ENCODE measurements around the gene SCGB1A1. TPM values are rescaled to one million over a fixed set of nuclear protein-coding genes. Genes with fewer than 3 reads are reported as not detected.

Gene SCGB1A1
- total RNA-seq, 4 donors from 2014 or later = not detected

- no peak overlapping the region for H3K4me3 ChIP-seq
- H3K9me3 ChIP-seq = no peaks in the 10 kb centered on the region
- no peaks in the 10 kb centered on the region for H3K36me3 ChIP-seq
- no peaks in the 10 kb centered on the region for H3K27me3 ChIP-seq
- peaks cover 27% of the 10 kb centered on the region for H3K4me1 ChIP-seq
- TF ChIP-seq CTCF (IDR thresholded peaks at IDR 0.05) = no peak
- TF ChIP-seq POLR2AphosphoS5 (IDR thresholded peaks at IDR 0.05) = no peak
- TF ChIP-seq POLR2A (IDR thresholded peaks at IDR 0.05) = no peak
- no peak for TF ChIP-seq EP300 (IDR thresholded peaks at IDR 0.05)
- DNase-seq (ENCODE audit: low spot score in 2 of 2) = no peak
- WGBS = 90% methylated on average over 12 of the region's 12 CpGs
- H3K27ac ChIP-seq = no peak overlapping the region
Observed at GRCh38 chr11:62416596-62416995, 2.2 kb upstream of the SCGB1A1 start.

GRCh38 chr11:62418136-62418535, 697 bp upstream of the SCGB1A1 start:
- Histone ChIP-seq H3K4me1 (peaks cover 23% of the 10 kb centered on the region), H3K4me3 (no peak overlapping the region), H3K36me3 (no peaks in the 10 kb centered on the region), H3K9me3 (no peaks in the 10 kb centered on the region), H3K27ac (no peak overlapping the region), H3K27me3 (no peaks in the 10 kb centered on the region)
- DNase-seq (ENCODE audit: low spot score in 2 of 2) = no peak
- WGBS = 91% methylated on average over 4 of the region's 5 CpGs
- TF ChIP-seq EP300 (IDR thresholded peaks at IDR 0.05) = no peak

DNA sequence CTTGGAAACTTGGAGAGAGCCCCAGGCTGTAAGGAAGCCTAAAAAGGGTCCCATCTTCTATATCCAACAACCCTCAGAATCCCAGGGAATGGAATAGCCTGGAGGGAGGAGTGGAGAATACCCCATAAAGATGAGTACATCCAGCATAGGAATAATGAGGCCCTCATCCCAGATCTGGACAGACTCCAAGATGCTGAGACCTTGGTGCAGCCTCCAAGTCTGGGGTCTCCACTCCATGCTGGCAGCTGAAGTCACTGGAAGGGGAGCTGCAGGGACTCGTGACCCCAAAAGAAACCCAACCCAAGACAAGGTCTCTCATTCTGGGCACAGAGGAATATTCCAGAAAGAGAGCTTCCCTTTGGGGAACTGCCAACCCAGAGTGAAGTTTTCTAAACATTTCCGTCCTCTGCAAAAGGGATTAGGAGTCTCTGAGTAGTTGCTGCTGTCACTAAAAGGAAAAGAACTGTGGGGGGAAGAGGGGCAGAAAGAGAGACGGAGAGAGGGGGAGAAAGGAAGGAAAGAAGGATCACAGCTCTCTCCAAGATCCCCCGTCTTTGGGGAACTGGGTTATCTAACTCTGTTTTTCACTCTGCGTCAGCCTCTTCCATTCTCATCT, 589 bp downstream of the SCGB1A1 start:
- Histone ChIP-seq H3K4me3 (no peak overlapping the region), H3K27ac (no peak overlapping the region), H3K4me1 (peaks cover 14% of the 10 kb centered on the region), H3K27me3 (no peaks in the 10 kb centered on the region), H3K36me3 (no peaks in the 10 kb centered on the region), H3K9me3 (no peaks in the 10 kb centered on the region)
- no peak for TF ChIP-seq POLR2AphosphoS5 (IDR thresholded peaks at IDR 0.05)
- TF ChIP-seq CTCF (IDR thresholded peaks at IDR 0.05) = no peak
- TF ChIP-seq POLR2A (IDR thresholded peaks at IDR 0.05) = no peak
- TF ChIP-seq EP300 (IDR thresholded peaks at IDR 0.05) = no peak
- DNase-seq (ENCODE audit: low spot score in 2 of 2) = no peak
- WGBS = 36% methylated on average over 5 of the region's 5 CpGs

- TF ChIP-seq POLR2AphosphoS5 (IDR thresholded peaks at IDR 0.05) = no peak
- H3K4me1 ChIP-seq = peaks cover 19% of the 10 kb centered on the region
- H3K36me3 ChIP-seq = no peaks in the 10 kb centered on the region
- H3K9me3 ChIP-seq = no peaks in the 10 kb centered on the region
- 56% methylated on average over 1 of the region's 1 CpG for WGBS
- H3K27me3 ChIP-seq = no peaks in the 10 kb centered on the region
- no peak overlapping the region for H3K4me3 ChIP-seq
- H3K27ac ChIP-seq = no peak overlapping the region
- no peak for DNase-seq (ENCODE audit: low spot score in 2 of 2)
Observed at GRCh38 chr11:62419943-62420342, 1.1 kb downstream of the SCGB1A1 start.

GRCh38 chr11:62420882-62421281, 2.0 kb downstream of the SCGB1A1 start:
- no peak overlapping the region for H3K4me3 ChIP-seq
- TF ChIP-seq CTCF (IDR thresholded peaks at IDR 0.05) (no peak), EP300 (IDR thresholded peaks at IDR 0.05) (no peak), POLR2AphosphoS5 (IDR thresholded peaks at IDR 0.05) (no peak), POLR2A (IDR thresholded peaks at IDR 0.05) (no peak)
- H3K36me3 ChIP-seq = no peaks in the 10 kb centered on the region
- WGBS = 99% methylated on average over 3 of the region's 3 CpGs
- H3K9me3 ChIP-seq = no peaks in the 10 kb centered on the region
- H3K4me1 ChIP-seq = peaks cover 26% of the 10 kb centered on the region
- H3K27ac ChIP-seq = no peak overlapping the region
- DNase-seq (ENCODE audit: low spot score in 2 of 2) = no peak
- no peaks in the 10 kb centered on the region for H3K27me3 ChIP-seq

- no peaks in the 10 kb centered on the region for H3K36me3 ChIP-seq
- no peak overlapping the region for H3K27ac ChIP-seq
- H3K9me3 ChIP-seq = no peaks in the 10 kb centered on the region
- H3K4me3 ChIP-seq = no peak overlapping the region
- 55% methylated on average over 7 of the region's 7 CpGs for WGBS
- peaks cover 32% of the 10 kb centered on the region for H3K4me1 ChIP-seq
- DNase-seq (ENCODE audit: low spot score in 2 of 2) = no peak
- no peak for TF ChIP-seq POLR2A (IDR thresholded peaks at IDR 0.05)
- no peak for TF ChIP-seq EP300 (IDR thresholded peaks at IDR 0.05)
- no peak for TF ChIP-seq CTCF (IDR thresholded peaks at IDR 0.05)
- no peak for TF ChIP-seq POLR2AphosphoS5 (IDR thresholded peaks at IDR 0.05)
- H3K27me3 ChIP-seq = no peaks in the 10 kb centered on the region
Observed at GRCh38 chr11:62421996-62422395, 3.2 kb downstream of the SCGB1A1 start.
